ENCODE data around the gene SF3B2.
A peak's percentile ranks its signal among the peaks of the same experiment; 100 is the strongest.

SF3B2 gene

DNA sequence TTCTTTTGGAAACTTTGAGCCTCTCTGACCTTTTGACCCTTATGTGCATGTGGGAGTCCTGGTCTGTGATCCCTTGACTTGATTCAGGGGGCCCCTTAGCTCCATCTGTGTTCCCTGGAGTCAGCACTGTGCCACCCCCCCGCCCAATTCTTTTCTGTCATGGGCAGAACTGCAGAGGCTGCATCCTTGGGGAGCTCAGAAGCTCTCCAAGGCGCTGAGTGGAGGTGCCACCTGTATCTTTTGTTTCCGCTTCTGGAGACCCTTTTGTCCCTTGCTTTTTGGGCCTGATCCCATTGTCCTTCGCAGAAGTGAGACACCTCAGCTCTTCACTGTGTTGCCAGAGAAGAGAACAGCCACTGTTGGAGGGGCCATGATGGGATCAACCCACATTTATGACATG lies 15.5 kb downstream of the SF3B2 start:
- CTCF ChIA-PET = interaction anchor here (0.6 to 9.5 kb wide), 26 partner anchors 9 to 377 kb away, joined by 3 to 99 read pairs (median 5); partner anchors contain the start of genes BANF1, EIF1AD, GAL3ST3 and SF3B2
- H3K4me1 ChIP-seq (ENCODE audit: control extremely low read depth in 1 of 4, control insufficient read depth in 4 of 4, insufficient read depth in 4 of 4, low read length in 3 of 4) = peaks cover 22 to 54% (median 41%) of the 10 kb centered on the region in 4 experiments
- no peaks in the 10 kb centered on the region for H3K27me3 ChIP-seq (replicated peaks in 2 of 5; ENCODE audit: control insufficient read depth in 4 of 5, insufficient read depth in 5 of 5, low read length in 4 of 5)
- peaks cover 12 to 65% (median 49%) of the 10 kb centered on the region in 4 experiments for H3K36me3 ChIP-seq (ENCODE audit: control insufficient read depth in 4 of 4, insufficient read depth in 4 of 4, low read length in 3 of 4)
- no peak overlapping the region for H3K27ac ChIP-seq (ENCODE audit: insufficient read depth in 1 of 2, low read depth in 1 of 2, low read length in 2 of 2, poor library complexity in 1 of 2, severe bottlenecking in 2 of 2)
- POLR2A ChIA-PET = interaction anchor here (1.1 kb wide), 1 partner anchor 59 kb away, joined by 3 read pairs; no protein-coding TSS in a partner anchor
- 86% methylated on average over 4 of the region's 4 CpGs for WGBS (ENCODE audit: insufficient coverage)
- no peak overlapping the region for H3K4me3 ChIP-seq (ENCODE audit: control insufficient read depth in 1 of 7, extremely low read depth in 1 of 7, insufficient read depth in 4 of 7, low read depth in 2 of 7, low read length in 6 of 7)
- H3K9me3 ChIP-seq (ENCODE audit: control extremely low read depth in 1 of 5, control insufficient read depth in 4 of 5, insufficient read depth in 2 of 5, low read depth in 1 of 5, low read length in 4 of 5) = no peaks in the 10 kb centered on the region
- no peak for DNase-seq

DNA sequence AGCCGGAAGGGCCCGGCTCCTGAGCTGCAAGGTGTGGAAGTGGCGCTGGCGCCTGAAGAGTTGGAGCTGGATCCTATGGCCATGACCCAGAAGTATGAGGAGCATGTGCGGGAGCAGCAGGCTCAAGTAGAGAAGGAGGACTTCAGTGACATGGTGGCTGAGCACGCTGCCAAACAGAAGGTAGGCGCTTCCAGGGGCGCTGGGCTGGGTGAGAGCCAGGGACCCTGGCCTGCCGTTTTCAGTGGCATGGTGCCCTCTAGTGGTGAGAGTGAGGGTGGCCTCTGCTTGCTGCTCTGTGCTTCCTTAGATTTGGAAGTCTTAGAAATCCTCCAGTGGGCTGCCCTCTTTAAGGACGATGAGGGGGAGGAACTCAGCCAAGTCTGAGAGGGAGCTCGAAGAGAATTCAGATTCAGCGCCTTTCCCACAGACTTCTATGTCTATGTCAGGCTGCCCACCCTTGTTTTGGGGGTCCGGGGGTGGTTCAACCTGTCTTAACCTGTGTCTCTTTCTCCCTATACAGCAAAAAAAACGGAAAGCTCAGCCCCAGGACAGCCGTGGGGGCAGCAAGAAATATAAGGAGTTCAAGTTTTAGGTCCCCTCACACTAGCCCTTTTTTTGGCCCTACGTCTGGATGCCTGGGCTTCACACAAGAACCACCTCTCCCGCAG lies 16.1 kb downstream of the SF3B2 start:
- Histone ChIP-seq H3K4me1 (ENCODE audit: control extremely low read depth in 1 of 4, control insufficient read depth in 4 of 4, insufficient read depth in 4 of 4, low read length in 3 of 4) (peaks cover 22 to 59% (median 41%) of the 10 kb centered on the region in 4 experiments), H3K4me3 (ENCODE audit: control insufficient read depth in 1 of 7, extremely low read depth in 1 of 7, insufficient read depth in 4 of 7, low read depth in 2 of 7, low read length in 6 of 7) (peak overlapping the region in 1 of 7 experiments; percentile 0), H3K27me3 (replicated peaks in 2 of 5; ENCODE audit: control insufficient read depth in 4 of 5, insufficient read depth in 5 of 5, low read length in 4 of 5) (no peaks in the 10 kb centered on the region), H3K27ac (ENCODE audit: insufficient read depth in 1 of 2, low read depth in 1 of 2, low read length in 2 of 2, poor library complexity in 1 of 2, severe bottlenecking in 2 of 2) (no peak overlapping the region), H3K9me3 (ENCODE audit: control extremely low read depth in 1 of 5, control insufficient read depth in 4 of 5, insufficient read depth in 2 of 5, low read depth in 1 of 5, low read length in 4 of 5) (no peaks in the 10 kb centered on the region), H3K36me3 (ENCODE audit: control insufficient read depth in 4 of 4, insufficient read depth in 4 of 4, low read length in 3 of 4) (peaks cover 9 to 65% (median 48%) of the 10 kb centered on the region in 4 experiments)
- ChIA-PET CTCF (interaction anchor here (0.6 to 9.5 kb wide), 35 partner anchors 9 to 378 kb away, joined by 3 to 99 read pairs (median 5); partner anchors contain the start of genes BANF1, EIF1AD, GAL3ST3 and SF3B2), POLR2A (interaction anchor here (3.7 kb wide), 1 partner anchor 13 kb away, joined by 17 read pairs; no protein-coding TSS in a partner anchor)
- WGBS (ENCODE audit: insufficient coverage) = 60% methylated on average over 15 of the region's 17 CpGs
- DNase-seq = peak; percentile 83 to 88 (median 84)

DNA sequence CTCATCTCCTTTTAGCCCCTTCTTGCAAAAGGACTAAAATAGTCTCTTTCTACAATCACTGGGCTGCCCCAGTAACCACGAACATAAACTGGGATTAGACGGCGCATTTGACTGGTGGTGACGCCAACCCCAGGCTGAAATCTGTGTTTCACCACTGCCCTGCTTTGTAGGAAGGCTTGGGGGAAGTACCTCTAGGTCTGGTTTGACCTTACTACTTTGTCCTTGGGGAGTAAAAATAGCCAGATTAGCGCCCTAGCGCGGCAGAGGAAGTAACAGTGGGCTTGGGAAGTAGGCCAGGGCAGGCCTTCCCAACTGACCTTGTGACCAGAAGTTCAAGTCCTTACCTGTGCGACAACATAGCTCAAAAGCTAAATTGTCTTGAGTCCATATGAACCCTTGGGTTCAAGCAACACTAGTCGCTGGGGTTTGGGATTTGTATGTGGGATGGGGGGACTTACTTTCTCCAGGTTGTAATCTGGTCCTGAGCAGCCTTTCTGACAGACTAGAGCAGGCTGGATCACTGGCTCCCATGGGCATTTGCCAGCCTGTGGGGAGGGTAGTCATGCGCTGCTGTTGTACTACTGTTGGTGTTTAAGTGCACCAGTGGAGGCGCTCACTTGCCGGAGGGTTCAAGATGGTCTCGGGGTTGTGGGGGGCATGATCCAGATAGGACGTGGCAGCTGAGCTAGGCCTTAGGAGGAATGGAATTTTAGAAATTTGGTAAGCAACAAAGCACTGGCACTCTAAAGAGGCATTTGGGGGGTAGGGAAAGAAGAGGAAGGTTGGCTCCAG lies 17.0 kb downstream of the SF3B2 start:
- peak overlapping the region in 1 of 2 experiments; percentile 73 for H3K27ac ChIP-seq (ENCODE audit: insufficient read depth in 1 of 2, low read depth in 1 of 2, low read length in 2 of 2, poor library complexity in 1 of 2, severe bottlenecking in 2 of 2)
- POLR2A ChIA-PET = interaction anchor here (1.0 to 3.7 kb wide), 2 partner anchors 12 to 66 kb away, joined by 4 to 17 read pairs; no protein-coding TSS in a partner anchor
- H3K4me3 ChIP-seq (ENCODE audit: control insufficient read depth in 1 of 7, extremely low read depth in 1 of 7, insufficient read depth in 4 of 7, low read depth in 2 of 7, low read length in 6 of 7) = peak overlapping the region; percentile 74 to 92 (median 88)
- no peaks in the 10 kb centered on the region for H3K27me3 ChIP-seq (replicated peaks in 2 of 5; ENCODE audit: control insufficient read depth in 4 of 5, insufficient read depth in 5 of 5, low read length in 4 of 5)
- CTCF ChIA-PET = interaction anchor here (0.7 to 9.5 kb wide), 27 partner anchors 10 to 184 kb away, joined by 3 to 99 read pairs (median 5); partner anchors contain the start of genes GAL3ST3 and SF3B2
- H3K36me3 ChIP-seq (ENCODE audit: control insufficient read depth in 4 of 4, insufficient read depth in 4 of 4, low read length in 3 of 4) = peaks cover 9 to 59% (median 44%) of the 10 kb centered on the region in 4 experiments
- 44% methylated on average over 12 of the region's 14 CpGs for whole genome bisulfite sequencing (ENCODE audit: insufficient coverage)
- DNase-seq = peak; percentile 51 to 75 (median 67)
- no peaks in the 10 kb centered on the region for H3K9me3 ChIP-seq (ENCODE audit: control extremely low read depth in 1 of 5, control insufficient read depth in 4 of 5, insufficient read depth in 2 of 5, low read depth in 1 of 5, low read length in 4 of 5)
- H3K4me1 ChIP-seq (ENCODE audit: control extremely low read depth in 1 of 4, control insufficient read depth in 4 of 4, insufficient read depth in 4 of 4, low read length in 3 of 4) = peaks cover 22 to 60% (median 41%) of the 10 kb centered on the region in 4 experiments

DNA sequence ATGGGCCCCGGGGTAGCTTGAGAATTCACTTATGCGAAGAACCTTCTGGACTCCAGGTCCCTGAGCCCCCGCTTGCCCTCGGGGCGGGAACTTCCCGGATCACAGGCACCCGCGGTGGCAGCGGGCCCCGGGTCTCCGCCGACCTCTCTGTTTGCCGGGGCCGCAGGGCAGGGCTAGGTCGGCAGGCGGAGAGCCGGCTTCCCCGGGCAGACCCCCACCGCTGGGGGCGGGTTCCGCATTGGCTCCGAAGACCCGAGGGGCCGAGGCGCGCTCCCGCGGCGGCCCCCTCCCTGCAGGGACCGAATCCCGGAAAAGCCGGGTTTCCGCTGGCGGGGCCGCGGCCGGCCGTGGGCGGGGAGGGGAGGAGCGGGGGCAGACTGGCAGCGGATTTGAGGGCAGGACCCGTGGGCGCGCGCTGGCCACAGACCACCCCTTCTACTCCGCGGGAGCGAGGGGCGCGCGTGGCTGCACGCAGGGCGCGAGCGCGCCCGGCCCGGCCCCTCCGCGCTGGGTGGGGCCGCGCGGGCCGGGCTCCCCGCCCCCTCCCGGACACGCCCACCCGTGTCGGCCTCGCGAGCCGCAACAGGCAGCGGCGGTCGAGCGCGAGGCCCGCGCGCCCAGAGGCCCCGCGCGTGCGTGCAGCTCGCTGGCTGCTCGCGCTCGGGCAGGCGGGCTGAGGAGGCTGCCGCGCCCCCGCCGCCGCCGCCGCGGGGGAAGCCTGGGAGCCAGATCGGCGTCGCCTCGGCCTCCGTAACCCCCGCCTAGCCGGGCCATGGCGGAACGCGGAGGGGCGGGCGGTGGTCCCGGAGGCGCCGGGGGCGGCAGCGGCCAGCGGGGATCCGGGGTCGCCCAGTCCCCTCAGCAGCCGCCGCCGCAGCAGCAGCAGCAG lies 17.8 kb downstream of the SF3B2 start, which contains the start of gene PACS1:
TSS of gene PACS1 (plus strand) at position 558 of the 889 bp plus-strand sequence. CDS start at position 773, 215 bp downstream.
- Histone ChIP-seq H3K27ac (ENCODE audit: insufficient read depth in 1 of 2, low read depth in 1 of 2, low read length in 2 of 2, poor library complexity in 1 of 2, severe bottlenecking in 2 of 2) (peak within 1 kb of the TSS; percentile 38 to 83), H3K4me1 (ENCODE audit: control extremely low read depth in 1 of 4, control insufficient read depth in 4 of 4, insufficient read depth in 4 of 4, low read length in 3 of 4) (peaks cover 22 to 60% (median 41%) of the 10 kb centered on the region in 4 experiments), H3K27me3 (replicated peaks in 2 of 5; ENCODE audit: control insufficient read depth in 4 of 5, insufficient read depth in 5 of 5, low read length in 4 of 5) (no peaks in the 10 kb centered on the region), H3K9me3 (ENCODE audit: control extremely low read depth in 1 of 5, control insufficient read depth in 4 of 5, insufficient read depth in 2 of 5, low read depth in 1 of 5, low read length in 4 of 5) (no peaks in the 10 kb centered on the region), H3K36me3 (ENCODE audit: control insufficient read depth in 4 of 4, insufficient read depth in 4 of 4, low read length in 3 of 4) (peaks cover 9 to 53% (median 44%) of the 10 kb centered on the region in 4 experiments), H3K4me3 (ENCODE audit: control insufficient read depth in 1 of 7, extremely low read depth in 1 of 7, insufficient read depth in 4 of 7, low read depth in 2 of 7, low read length in 6 of 7) (peak within 1 kb of the TSS; percentile 74 to 92 (median 88))
- peak; percentile 82 to 92 (median 90) for DNase-seq
- POLR2A ChIA-PET = interaction anchor here (1.0 to 3.7 kb wide), 4 partner anchors 11 to 65 kb away, joined by 3 to 17 read pairs (median 5); partner anchors contain the start of gene SF3B2
- CTCF ChIA-PET = interaction anchor here (0.7 to 9.5 kb wide), 20 partner anchors 11 to 181 kb away, joined by 3 to 99 read pairs (median 8); partner anchors contain the start of genes GAL3ST3 and SF3B2
- WGBS (ENCODE audit: insufficient coverage) = 0% methylated on average over 100 of the region's 120 CpGs

DNA sequence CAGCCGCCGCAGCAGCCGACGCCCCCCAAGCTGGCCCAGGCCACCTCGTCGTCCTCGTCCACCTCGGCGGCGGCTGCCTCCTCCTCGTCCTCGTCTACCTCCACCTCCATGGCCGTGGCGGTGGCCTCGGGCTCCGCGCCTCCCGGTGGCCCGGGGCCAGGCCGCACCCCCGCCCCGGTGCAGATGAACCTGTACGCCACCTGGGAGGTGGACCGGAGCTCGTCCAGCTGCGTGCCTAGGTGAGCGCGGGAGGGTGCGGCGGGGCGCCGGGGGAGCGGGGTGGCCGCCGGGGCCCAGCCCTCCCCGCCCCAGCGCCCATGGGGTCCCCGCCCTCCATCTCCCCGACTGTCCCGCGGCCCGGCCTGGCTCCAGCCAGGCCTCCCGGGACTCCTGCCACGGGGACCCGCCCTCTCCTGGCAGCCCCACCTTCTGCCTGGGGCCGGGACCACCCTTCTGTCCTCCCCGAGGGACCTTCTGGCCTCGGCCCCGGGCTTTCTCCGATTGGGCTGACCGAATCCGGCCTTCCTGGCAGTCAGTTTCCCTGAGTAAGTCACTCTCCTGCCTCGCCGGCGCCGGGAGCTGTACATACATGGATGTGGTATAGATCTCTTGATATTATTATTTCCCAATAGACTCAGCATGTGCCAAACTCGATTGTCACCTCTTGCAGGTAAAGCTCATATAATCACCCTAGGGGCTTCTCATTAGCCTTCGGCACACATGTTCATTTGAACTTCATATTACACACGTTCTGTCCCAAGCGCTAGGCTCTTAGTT lies 18.6 kb downstream of the SF3B2 start:
- Histone ChIP-seq H3K4me3 (ENCODE audit: control insufficient read depth in 1 of 7, extremely low read depth in 1 of 7, insufficient read depth in 4 of 7, low read depth in 2 of 7, low read length in 6 of 7) (peak overlapping the region; percentile 74 to 92 (median 88)), H3K4me1 (ENCODE audit: control extremely low read depth in 1 of 4, control insufficient read depth in 4 of 4, insufficient read depth in 4 of 4, low read length in 3 of 4) (peaks cover 22 to 60% (median 41%) of the 10 kb centered on the region in 4 experiments), H3K27me3 (replicated peaks in 2 of 5; ENCODE audit: control insufficient read depth in 4 of 5, insufficient read depth in 5 of 5, low read length in 4 of 5) (no peaks in the 10 kb centered on the region), H3K27ac (ENCODE audit: insufficient read depth in 1 of 2, low read depth in 1 of 2, low read length in 2 of 2, poor library complexity in 1 of 2, severe bottlenecking in 2 of 2) (peak overlapping the region; percentile 38 to 83), H3K9me3 (ENCODE audit: control extremely low read depth in 1 of 5, control insufficient read depth in 4 of 5, insufficient read depth in 2 of 5, low read depth in 1 of 5, low read length in 4 of 5) (no peaks in the 10 kb centered on the region), H3K36me3 (ENCODE audit: control insufficient read depth in 4 of 4, insufficient read depth in 4 of 4, low read length in 3 of 4) (peaks cover 9 to 45% (median 42%) of the 10 kb centered on the region in 4 experiments)
- POLR2A ChIA-PET = interaction anchor here (1.0 to 3.7 kb wide), 3 partner anchors 10 to 63 kb away, joined by 3 to 17 read pairs (median 6); partner anchors contain the start of gene SF3B2
- DNase-seq = no peak
- CTCF ChIA-PET = interaction anchor here (0.7 to 5.8 kb wide), 10 partner anchors 11 to 71 kb away, joined by 3 to 71 read pairs (median 3); no protein-coding TSS in a partner anchor
- 0% methylated on average over 42 of the region's 60 CpGs for WGBS (ENCODE audit: insufficient coverage)

Data from common myeloid progenitor, CD34-positive (primary cell).